ENCODE results near the gene SLC5A12.

SLC5A12 gene

GRCh38 chr11:26703411-26704191, 18.3 kb downstream of the SLC5A12 start:
- H3K27ac ChIP-seq (ENCODE audit: low read length): no peak overlapping the region
- no peaks in the 10 kb centered on the region for H3K36me3 ChIP-seq (ENCODE audit: control insufficient read depth in 2 of 2, insufficient read depth in 2 of 2, low read length in 2 of 2)
- H3K9me3 ChIP-seq (ENCODE audit: control insufficient read depth in 2 of 2, low read length in 2 of 2): no peaks in the 10 kb centered on the region
- no peak overlapping the region for H3K4me3 ChIP-seq (ENCODE audit: low read length in 2 of 2)
- H3K9ac ChIP-seq (ENCODE audit: low read length in 2 of 2): no peak overlapping the region
- peaks cover 7% of the 10 kb centered on the region for H3K4me1 ChIP-seq (ENCODE audit: control insufficient read depth, insufficient read depth, low read length)
- H3K27me3 ChIP-seq (ENCODE audit: control insufficient read depth in 1 of 2, insufficient read depth in 2 of 2, low read length in 2 of 2): no peaks in the 10 kb centered on the region

GRCh38 chr11:26702406-26702805, 19.5 kb downstream of the SLC5A12 start:
- no peaks in the 10 kb centered on the region for H3K9me3 ChIP-seq (ENCODE audit: control insufficient read depth in 2 of 2, low read length in 2 of 2)
- H3K4me1 ChIP-seq (ENCODE audit: control insufficient read depth, insufficient read depth, low read length): peaks cover 7% of the 10 kb centered on the region
- H3K36me3 ChIP-seq (ENCODE audit: control insufficient read depth in 2 of 2, insufficient read depth in 2 of 2, low read length in 2 of 2): no peaks in the 10 kb centered on the region
- H3K9ac ChIP-seq (ENCODE audit: low read length in 2 of 2): no peak overlapping the region
- H3K27me3 ChIP-seq (ENCODE audit: control insufficient read depth in 1 of 2, insufficient read depth in 2 of 2, low read length in 2 of 2): no peaks in the 10 kb centered on the region
- no peak overlapping the region for H3K4me3 ChIP-seq (ENCODE audit: low read length in 2 of 2)
- no peak overlapping the region for H3K27ac ChIP-seq (ENCODE audit: low read length)

DNA sequence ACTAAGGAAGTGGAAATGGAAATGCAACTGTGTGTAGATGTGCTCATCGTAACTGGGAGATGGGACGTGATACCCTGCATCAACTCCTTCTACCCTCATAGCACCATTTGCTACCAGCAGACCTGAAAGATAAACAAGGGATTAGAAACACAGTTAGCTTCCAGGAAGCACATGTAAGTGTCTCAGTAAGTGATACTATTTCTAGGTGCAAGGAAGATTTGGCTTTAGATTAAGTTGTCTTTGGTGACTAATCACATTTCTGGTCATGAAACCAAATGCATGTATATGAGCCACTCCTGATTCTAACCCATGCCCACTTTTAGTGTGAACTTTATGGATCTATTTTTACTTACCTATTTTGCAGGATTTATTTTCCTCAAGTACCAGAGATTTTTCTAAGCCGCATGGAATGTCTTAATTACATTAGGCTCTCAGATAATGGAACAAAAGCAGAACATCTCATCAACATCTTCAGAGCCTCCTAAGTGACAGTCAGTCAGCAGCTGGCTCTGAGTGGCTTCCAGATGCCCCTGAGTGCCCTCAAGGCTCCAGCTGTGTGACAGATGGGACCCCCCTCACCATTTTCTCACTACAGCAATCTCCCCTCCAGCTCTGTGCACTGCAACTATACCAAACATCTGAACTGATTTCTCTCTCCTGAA, 21.2 kb downstream of the SLC5A12 start:
- Histone ChIP-seq H3K4me3 (ENCODE audit: low read length in 2 of 2) (no peak overlapping the region), H3K4me1 (ENCODE audit: control insufficient read depth, insufficient read depth, low read length) (peaks cover 7% of the 10 kb centered on the region), H3K27me3 (ENCODE audit: control insufficient read depth in 1 of 2, insufficient read depth in 2 of 2, low read length in 2 of 2) (no peaks in the 10 kb centered on the region), H3K9ac (ENCODE audit: low read length in 2 of 2) (no peak overlapping the region), H3K36me3 (ENCODE audit: control insufficient read depth in 2 of 2, insufficient read depth in 2 of 2, low read length in 2 of 2) (no peaks in the 10 kb centered on the region), H3K27ac (ENCODE audit: low read length) (no peak overlapping the region), H3K9me3 (ENCODE audit: control insufficient read depth in 2 of 2, low read length in 2 of 2) (no peaks in the 10 kb centered on the region)

DNA sequence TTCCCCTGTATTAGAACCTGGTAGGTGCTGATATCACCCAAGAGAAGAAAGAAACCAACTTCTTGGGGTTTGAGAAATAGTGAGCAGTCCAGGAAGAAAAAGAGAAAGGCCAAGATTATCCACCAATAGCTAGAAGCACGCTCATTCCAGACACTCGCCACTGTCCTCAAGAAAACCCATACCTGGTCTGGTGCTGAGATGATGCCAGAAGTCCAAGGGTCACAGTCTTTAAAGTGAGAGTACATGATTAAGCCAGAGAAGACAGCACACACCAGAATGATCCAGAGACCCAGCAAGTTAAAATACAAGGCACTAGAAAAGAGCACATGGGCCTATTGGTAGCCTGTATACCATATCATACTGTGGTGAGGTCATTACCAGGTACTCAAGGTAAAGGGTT, 23.6 kb downstream of the SLC5A12 start:
- Histone ChIP-seq H3K27ac (ENCODE audit: low read length) (no peak overlapping the region), H3K4me3 (ENCODE audit: low read length in 2 of 2) (no peak overlapping the region), H3K9me3 (ENCODE audit: control insufficient read depth in 2 of 2, low read length in 2 of 2) (no peaks in the 10 kb centered on the region), H3K27me3 (ENCODE audit: control insufficient read depth in 1 of 2, insufficient read depth in 2 of 2, low read length in 2 of 2) (no peaks in the 10 kb centered on the region), H3K9ac (ENCODE audit: low read length in 2 of 2) (no peak overlapping the region), H3K4me1 (ENCODE audit: control insufficient read depth, insufficient read depth, low read length) (peaks cover 5% of the 10 kb centered on the region), H3K36me3 (ENCODE audit: control insufficient read depth in 2 of 2, insufficient read depth in 2 of 2, low read length in 2 of 2) (no peaks in the 10 kb centered on the region)

DNA sequence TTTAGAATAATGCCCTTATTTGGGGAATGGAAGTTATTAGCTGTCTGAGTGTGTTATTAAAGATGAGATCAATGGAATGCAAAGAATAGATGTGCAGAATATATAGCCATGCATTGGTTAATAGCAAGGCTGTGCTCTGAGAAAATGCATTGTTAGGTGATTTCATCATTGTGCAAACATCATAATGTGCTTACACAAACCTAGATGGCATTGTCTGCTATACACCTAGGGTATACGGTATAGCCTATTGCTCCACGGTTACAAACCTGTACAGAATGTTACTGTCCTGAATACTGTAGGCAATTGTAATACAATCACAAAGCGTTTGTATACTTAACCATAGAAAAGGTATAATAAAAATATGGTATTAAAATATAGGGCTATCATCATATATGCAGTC, 25.5 kb downstream of the SLC5A12 start:
- Histone ChIP-seq H3K9ac (ENCODE audit: low read length in 2 of 2) (no peak overlapping the region), H3K4me3 (ENCODE audit: low read length in 2 of 2) (no peak overlapping the region)

DNA sequence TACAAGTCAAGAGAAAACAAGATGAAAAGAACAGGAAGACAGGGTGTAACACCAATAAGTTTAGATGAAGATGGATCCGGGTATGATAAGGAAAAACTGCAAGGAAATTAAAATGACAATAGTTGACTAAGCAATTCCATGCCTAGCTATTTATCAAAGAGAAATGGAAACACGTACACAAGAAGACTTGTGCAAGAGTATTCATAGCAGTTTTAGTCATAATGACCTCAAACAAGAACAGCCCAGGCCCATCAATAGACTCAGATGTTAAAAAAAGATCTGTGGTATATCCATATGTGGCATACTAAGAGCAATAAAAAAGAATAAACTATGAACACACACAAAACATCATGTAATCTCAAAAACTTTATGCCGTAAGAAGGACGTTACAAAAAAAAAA, 33.2 kb downstream of the SLC5A12 start:
- Histone ChIP-seq H3K4me1 (ENCODE audit: control insufficient read depth, insufficient read depth, low read length) (no peaks in the 10 kb centered on the region), H3K36me3 (ENCODE audit: control insufficient read depth in 2 of 2, insufficient read depth in 2 of 2, low read length in 2 of 2) (no peaks in the 10 kb centered on the region), H3K9ac (ENCODE audit: low read length in 2 of 2) (no peak overlapping the region), H3K9me3 (ENCODE audit: control insufficient read depth in 2 of 2, low read length in 2 of 2) (no peaks in the 10 kb centered on the region), H3K27ac (ENCODE audit: low read length) (no peak overlapping the region), H3K27me3 (ENCODE audit: control insufficient read depth in 1 of 2, insufficient read depth in 2 of 2, low read length in 2 of 2) (no peaks in the 10 kb centered on the region), H3K4me3 (ENCODE audit: low read length in 2 of 2) (no peak overlapping the region)

More for the DNA sequence above, 25.5 kb downstream of the SLC5A12 start:
- Histone ChIP-seq H3K36me3 (ENCODE audit: control insufficient read depth in 2 of 2, insufficient read depth in 2 of 2, low read length in 2 of 2) (no peaks in the 10 kb centered on the region), H3K27ac (ENCODE audit: low read length) (no peak overlapping the region), H3K27me3 (ENCODE audit: control insufficient read depth in 1 of 2, insufficient read depth in 2 of 2, low read length in 2 of 2) (no peaks in the 10 kb centered on the region), H3K9me3 (ENCODE audit: control insufficient read depth in 2 of 2, low read length in 2 of 2) (no peaks in the 10 kb centered on the region), H3K4me1 (ENCODE audit: control insufficient read depth, insufficient read depth, low read length) (peaks cover 5% of the 10 kb centered on the region)

GRCh38 chr11:26687351-26687750, 34.5 kb downstream of the SLC5A12 start:
- Histone ChIP-seq H3K4me1 (ENCODE audit: control insufficient read depth, insufficient read depth, low read length) (no peaks in the 10 kb centered on the region), H3K27ac (ENCODE audit: low read length) (no peak overlapping the region), H3K4me3 (ENCODE audit: low read length in 2 of 2) (no peak overlapping the region), H3K9me3 (ENCODE audit: control insufficient read depth in 2 of 2, low read length in 2 of 2) (no peaks in the 10 kb centered on the region), H3K27me3 (ENCODE audit: control insufficient read depth in 1 of 2, insufficient read depth in 2 of 2, low read length in 2 of 2) (no peaks in the 10 kb centered on the region), H3K36me3 (ENCODE audit: control insufficient read depth in 2 of 2, insufficient read depth in 2 of 2, low read length in 2 of 2) (no peaks in the 10 kb centered on the region), H3K9ac (ENCODE audit: low read length in 2 of 2) (no peak overlapping the region)

- Histone ChIP-seq H3K27me3 (ENCODE audit: control insufficient read depth in 1 of 2, insufficient read depth in 2 of 2, low read length in 2 of 2) (no peaks in the 10 kb centered on the region), H3K36me3 (ENCODE audit: control insufficient read depth in 2 of 2, insufficient read depth in 2 of 2, low read length in 2 of 2) (no peaks in the 10 kb centered on the region)
Measured at GRCh38 chr11:26677566-26677965, 44.3 kb downstream of the SLC5A12 start.

GRCh38 chr11:26676641-26677040, 45.2 kb downstream of the SLC5A12 start:
- Histone ChIP-seq H3K27me3 (ENCODE audit: control insufficient read depth in 1 of 2, insufficient read depth in 2 of 2, low read length in 2 of 2) (no peaks in the 10 kb centered on the region), H3K9ac (ENCODE audit: low read length in 2 of 2) (no peak overlapping the region), H3K36me3 (ENCODE audit: control insufficient read depth in 2 of 2, insufficient read depth in 2 of 2, low read length in 2 of 2) (no peaks in the 10 kb centered on the region), H3K27ac (ENCODE audit: low read length) (no peak overlapping the region), H3K9me3 (ENCODE audit: control insufficient read depth in 2 of 2, low read length in 2 of 2) (no peaks in the 10 kb centered on the region), H3K4me3 (ENCODE audit: low read length in 2 of 2) (no peak overlapping the region), H3K4me1 (ENCODE audit: control insufficient read depth, insufficient read depth, low read length) (no peaks in the 10 kb centered on the region)

More at GRCh38 chr11:26677566-26677965, 44.3 kb downstream of the SLC5A12 start:
- H3K27ac ChIP-seq (ENCODE audit: low read length): no peak overlapping the region
- no peak overlapping the region for H3K9ac ChIP-seq (ENCODE audit: low read length in 2 of 2)
- no peaks in the 10 kb centered on the region for H3K4me1 ChIP-seq (ENCODE audit: control insufficient read depth, insufficient read depth, low read length)
- no peak overlapping the region for H3K4me3 ChIP-seq (ENCODE audit: low read length in 2 of 2)
- H3K9me3 ChIP-seq (ENCODE audit: control insufficient read depth in 2 of 2, low read length in 2 of 2): no peaks in the 10 kb centered on the region

DNA sequence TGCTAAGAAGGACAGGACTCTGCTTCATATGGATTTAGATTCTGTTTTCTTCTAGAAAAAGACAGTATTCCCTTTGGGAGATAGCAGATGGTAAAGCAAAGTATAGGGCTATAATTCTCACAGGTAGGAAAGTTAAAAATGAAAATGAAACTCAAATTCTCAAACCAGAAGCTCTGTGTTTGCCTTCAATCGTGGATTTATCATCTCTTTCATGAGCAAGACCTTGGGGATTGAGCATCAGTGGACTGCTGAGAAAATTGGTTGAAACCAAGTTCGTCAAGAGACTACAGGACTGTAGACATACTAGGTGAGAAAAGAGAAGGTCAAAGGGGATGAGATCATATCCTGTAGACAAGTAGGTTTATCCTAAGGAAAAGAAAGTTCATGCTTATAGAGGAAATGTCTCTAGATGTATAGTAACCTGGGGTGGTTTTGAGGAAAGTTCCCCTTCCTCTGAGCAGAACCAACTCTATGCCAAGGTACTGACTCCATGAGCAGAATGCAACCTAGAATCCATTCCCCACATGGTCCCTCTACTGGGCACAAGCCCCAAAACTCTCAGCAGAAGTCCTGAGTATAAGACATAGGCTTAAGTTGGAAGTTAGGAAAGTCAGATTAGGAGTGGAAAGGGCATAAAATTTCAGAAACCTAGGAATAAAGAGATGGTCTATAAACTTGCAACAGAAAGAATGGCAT, 46.5 kb downstream of the SLC5A12 start:
- no peaks in the 10 kb centered on the region for H3K4me1 ChIP-seq (ENCODE audit: control insufficient read depth, insufficient read depth, low read length)
- H3K36me3 ChIP-seq (ENCODE audit: control insufficient read depth in 2 of 2, insufficient read depth in 2 of 2, low read length in 2 of 2): no peaks in the 10 kb centered on the region
- no peaks in the 10 kb centered on the region for H3K9me3 ChIP-seq (ENCODE audit: control insufficient read depth in 2 of 2, low read length in 2 of 2)
- H3K27ac ChIP-seq (ENCODE audit: low read length): no peak overlapping the region
- no peaks in the 10 kb centered on the region for H3K27me3 ChIP-seq (ENCODE audit: control insufficient read depth in 1 of 2, insufficient read depth in 2 of 2, low read length in 2 of 2)
- H3K4me3 ChIP-seq (ENCODE audit: low read length in 2 of 2): no peak overlapping the region
- no peak overlapping the region for H3K9ac ChIP-seq (ENCODE audit: low read length in 2 of 2)
